GM10266 (cell line): ENCODE data around the gene OR2L8.

Experiments used
- DNase-seq: peaks from one replicate; pipeline ENCODE4 v3.0.0; 2012; ENCODE audit errors: extremely low spot score
- CTCF ChIP-seq: IDR thresholded peaks from 2 replicates; pipeline ENCODE4 v1.5.1; 2012; ENCODE audit warnings: mild to moderate bottlenecking, low read depth; ENCODE audit not compliant: control insufficient read depth, insufficient read depth; ENCODE audit errors: missing control alignments

The OR2L8 gene

GRCh38 chr1:247936965-247937734, 11.5 kb upstream of the OR2L8 start:
- TF ChIP-seq CTCF: peak; percentile 80
- peak; percentile 74 for DNase-seq

- TF ChIP-seq CTCF: no peak
- DNase-seq: no peak
These were observed 6.0 kb upstream of the OR2L8 start for GRCh38 chr1:247942624-247943023.

GRCh38 chr1:247953408-247953807, 4.8 kb downstream of the OR2L8 start:
- TF ChIP-seq CTCF: no peak
- no peak for DNase-seq

- TF ChIP-seq CTCF: no peak
- DNase-seq: no peak
These were observed 13.1 kb downstream of the OR2L8 start for GRCh38 chr1:247961791-247962190.

- no peak for DNase-seq
- no peak for TF ChIP-seq CTCF
These were observed 14.4 kb downstream of the OR2L8 start for GRCh38 chr1:247962911-247963588.

GRCh38 chr1:247964933-247965332, 16.3 kb downstream of the OR2L8 start, which contains the start of gene OR2AK2:
OR2AK2 (plus strand) TSS chr1:247965233; CDS start chr1:247965377, 144 bp downstream.
- TF ChIP-seq CTCF: no peak
- DNase-seq: no peak

GRCh38 chr1:247966532-247967204, 18.0 kb downstream of the OR2L8 start:
- TF ChIP-seq CTCF: no peak
- DNase-seq: no peak
